AG04449 (cell line): ENCODE data around the gene MRPL2.
A peak's percentile ranks its signal among the peaks of the same experiment; 100 is the strongest.

Experiments
- CTCF ChIA-PET: fragments of 350-600 bp; formaldehyde crosslinking; extraction: SDS; loops from one replicate; lab custom pipeline; 2021; ENCODE audit warnings: antibody characterized with exemption; lab: Yijun Ruan, JAX
- POLR2A ChIA-PET: fragments of 400-600, 350-600 bp; formaldehyde crosslinking; extraction: SDS; loops from one replicate; lab custom pipeline; 2020; ENCODE audit warnings: antibody characterized with exemption, inconsistent platforms; lab: Yijun Ruan, JAX
- DNase-seq: peaks from one replicate; pipeline ENCODE4 v3.0.0-alpha.2; 2010; ENCODE audit warnings: low read depth, low spot score
- H3K4me3 ChIP-seq: 2 replicates; pipeline ENCODE4 v1.5.1; 2011; ENCODE audit warnings: low read depth, mild to moderate bottlenecking, control low read depth, low read length
- TF ChIP-seq, protein P1 (sequence below): IDR thresholded peaks from one replicate; pipeline ENCODE4 v1.5.1; 2011; ENCODE audit warnings: mild to moderate bottlenecking, moderate library complexity, low read length, control low read depth, inconsistent platforms; ENCODE audit not compliant: insufficient read depth; ENCODE audit errors: missing control alignments

The MRPL2 gene

DNA sequence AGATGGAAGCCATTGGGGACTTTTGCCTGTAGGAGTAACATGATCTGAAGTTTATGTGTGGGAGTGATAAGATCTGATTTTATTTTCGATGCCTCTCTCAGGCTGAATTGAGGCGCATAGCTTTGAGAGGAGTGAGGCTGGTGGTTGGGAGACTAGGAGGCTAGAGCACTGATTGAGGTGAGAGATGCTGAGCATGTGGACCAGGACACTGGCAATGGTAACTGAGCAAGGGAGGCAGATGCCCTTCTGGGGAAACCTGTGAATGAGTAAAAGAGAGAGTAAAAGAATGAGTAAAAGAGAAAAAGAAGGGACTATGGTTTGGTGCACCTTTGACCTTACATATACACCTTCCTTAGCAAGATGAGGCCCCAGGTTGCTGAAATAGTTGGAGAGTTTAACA, 34.8 kb downstream of the MRPL2 start:
- ChIA-PET POLR2A (interaction anchor here (0.9 kb wide), 1 partner anchor 14 kb away, joined by 3 read pairs; no protein-coding TSS in a partner anchor), CTCF (interaction anchor here (1.6 to 2.3 kb wide), 3 partner anchors 119 to 127 kb away, joined by 4 to 6 read pairs (median 6); no protein-coding TSS in a partner anchor)
- no peak for DNase-seq
- no peak overlapping the region for H3K4me3 ChIP-seq
- TF ChIP-seq, protein P1, sequence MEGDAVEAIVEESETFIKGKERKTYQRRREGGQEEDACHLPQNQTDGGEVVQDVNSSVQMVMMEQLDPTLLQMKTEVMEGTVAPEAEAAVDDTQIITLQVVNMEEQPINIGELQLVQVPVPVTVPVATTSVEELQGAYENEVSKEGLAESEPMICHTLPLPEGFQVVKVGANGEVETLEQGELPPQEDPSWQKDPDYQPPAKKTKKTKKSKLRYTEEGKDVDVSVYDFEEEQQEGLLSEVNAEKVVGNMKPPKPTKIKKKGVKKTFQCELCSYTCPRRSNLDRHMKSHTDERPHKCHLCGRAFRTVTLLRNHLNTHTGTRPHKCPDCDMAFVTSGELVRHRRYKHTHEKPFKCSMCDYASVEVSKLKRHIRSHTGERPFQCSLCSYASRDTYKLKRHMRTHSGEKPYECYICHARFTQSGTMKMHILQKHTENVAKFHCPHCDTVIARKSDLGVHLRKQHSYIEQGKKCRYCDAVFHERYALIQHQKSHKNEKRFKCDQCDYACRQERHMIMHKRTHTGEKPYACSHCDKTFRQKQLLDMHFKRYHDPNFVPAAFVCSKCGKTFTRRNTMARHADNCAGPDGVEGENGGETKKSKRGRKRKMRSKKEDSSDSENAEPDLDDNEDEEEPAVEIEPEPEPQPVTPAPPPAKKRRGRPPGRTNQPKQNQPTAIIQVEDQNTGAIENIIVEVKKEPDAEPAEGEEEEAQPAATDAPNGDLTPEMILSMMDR: no peak

DNA sequence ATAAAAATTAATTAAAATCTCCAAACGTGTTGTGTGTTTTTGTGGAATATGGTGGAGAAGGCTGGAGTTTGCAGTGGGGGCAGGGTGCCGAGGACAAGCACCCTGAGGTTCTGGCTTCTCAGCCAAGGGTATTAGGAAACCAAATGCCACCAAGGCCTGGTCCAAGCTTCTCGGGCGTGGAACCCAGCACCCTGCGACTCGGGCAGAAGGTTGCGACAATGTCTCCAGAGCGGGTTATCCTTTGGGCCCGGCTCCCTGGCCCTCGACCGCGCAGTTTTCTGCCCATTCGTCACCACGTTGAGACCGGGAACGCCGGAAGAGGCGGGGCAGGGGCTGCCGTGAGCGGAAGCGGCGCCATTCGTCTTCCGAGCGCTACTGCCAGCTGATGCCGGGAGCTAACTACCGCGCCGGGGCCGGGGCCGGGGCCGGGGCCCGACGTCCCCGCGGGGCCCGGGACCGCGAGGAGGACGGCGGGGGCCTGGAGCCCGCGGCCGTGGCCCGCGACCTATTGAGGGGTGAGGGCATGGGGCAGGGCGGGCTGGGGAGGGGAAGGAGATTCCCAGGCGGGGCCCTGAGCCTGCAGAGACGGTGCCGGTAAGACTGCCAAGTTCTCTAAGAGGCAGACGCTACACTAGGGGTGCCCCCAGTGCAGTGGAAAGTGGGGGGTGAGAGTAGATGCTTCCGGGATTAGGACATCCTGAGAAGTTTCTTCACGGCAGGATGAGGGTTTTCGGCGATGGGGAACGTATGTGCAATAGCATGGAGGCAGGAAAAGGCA, 37.8 kb downstream of the MRPL2 start, which contains the start of gene RRP36:
Gene RRP36 (plus strand): TSS at position 354 of the 778 bp plus-strand sequence. CDS start 32 bp downstream, at position 386.
- CTCF ChIA-PET: interaction anchor here (1.0 to 3.1 kb wide), 4 partner anchors 11 to 122 kb away, joined by 3 to 19 read pairs (median 8); no protein-coding TSS in a partner anchor
- POLR2A ChIA-PET: interaction anchor here (0.6 to 2.2 kb wide), 9 partner anchors 12 to 327 kb away, joined by 3 to 8 read pairs (median 5); partner anchors contain the start of genes CUL7 and PPP2R5D
- no peak for DNase-seq
- H3K4me3 ChIP-seq: peak within 1 kb of the TSS; percentile 97
- TF ChIP-seq, protein P1: no peak

DNA sequence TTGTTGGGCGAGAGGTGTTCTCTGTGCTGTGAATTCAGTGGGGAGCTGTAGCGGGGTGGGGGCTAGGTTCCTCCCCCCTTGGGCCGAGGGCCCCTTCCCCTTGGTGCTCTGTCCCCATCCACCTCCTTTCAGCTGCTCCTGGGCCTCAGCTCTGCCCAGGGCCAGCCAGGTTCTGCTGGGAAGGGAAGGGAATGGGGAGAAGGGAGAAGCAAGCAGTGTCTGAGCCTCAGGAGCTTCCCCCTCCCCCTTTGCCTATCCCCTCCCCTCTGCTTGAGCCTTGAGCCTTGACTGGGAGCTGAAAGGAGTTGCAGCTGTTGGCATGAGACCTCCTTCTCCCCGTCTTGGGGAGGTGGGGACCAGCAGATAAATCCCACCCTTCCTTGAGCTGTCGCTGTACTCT, 38.4 kb downstream of the MRPL2 start:
- POLR2A ChIA-PET: interaction anchor here (0.6 to 2.2 kb wide), 6 partner anchors 12 to 326 kb away, joined by 3 to 8 read pairs (median 4); partner anchors contain the start of genes CUL7 and PPP2R5D
- DNase-seq: no peak
- TF ChIP-seq, protein P1: no peak
- H3K4me3 ChIP-seq: peak overlapping the region; percentile 97; the same call in 1 of the 2 replicates
- CTCF ChIA-PET: interaction anchor here (1.0 to 3.1 kb wide), 4 partner anchors 10 to 123 kb away, joined by 3 to 19 read pairs (median 8); no protein-coding TSS in a partner anchor

DNA sequence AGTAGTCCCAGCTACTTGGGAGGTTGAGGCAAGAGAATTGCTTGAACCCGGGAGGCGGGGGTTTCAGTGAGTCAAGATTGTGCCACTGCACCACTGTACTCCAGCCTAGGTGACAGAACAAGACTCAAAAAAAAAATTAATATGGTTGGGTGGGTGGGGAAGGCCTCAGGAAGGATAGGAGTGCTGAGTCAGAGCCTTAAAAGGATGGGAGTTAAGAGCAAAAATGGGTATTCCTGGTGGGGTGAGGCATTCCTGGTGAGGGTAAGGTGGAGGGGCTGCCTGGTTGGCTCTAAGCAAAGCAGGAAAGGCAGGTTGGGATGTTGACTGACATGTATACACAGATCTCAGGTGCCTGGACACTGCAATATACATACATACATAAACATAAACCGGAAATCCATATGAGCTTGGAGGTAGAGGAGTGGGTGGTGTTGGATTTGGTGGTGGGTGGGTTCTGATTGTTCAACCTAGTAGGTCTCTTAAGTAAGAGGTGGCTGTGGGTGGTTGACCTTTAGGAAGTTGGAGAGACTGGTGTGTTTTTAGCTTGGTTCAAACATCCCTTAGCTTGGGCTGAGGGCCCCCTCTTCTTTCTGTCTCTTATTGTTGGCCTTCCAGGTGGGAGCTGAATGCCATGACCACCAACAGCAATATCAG, 39.1 kb downstream of the MRPL2 start:
- ChIA-PET POLR2A (interaction anchor here (1.0 to 2.2 kb wide), 4 partner anchors 13 to 154 kb away, joined by 3 to 8 read pairs (median 6); partner anchors contain the start of genes CUL7 and PPP2R5D), CTCF (interaction anchor here (0.6 to 3.1 kb wide), 3 partner anchors 29 to 124 kb away, joined by 3 to 19 read pairs (median 13); no protein-coding TSS in a partner anchor)
- TF ChIP-seq, protein P1: no peak
- DNase-seq: no peak
- H3K4me3 ChIP-seq: no peak overlapping the region

DNA sequence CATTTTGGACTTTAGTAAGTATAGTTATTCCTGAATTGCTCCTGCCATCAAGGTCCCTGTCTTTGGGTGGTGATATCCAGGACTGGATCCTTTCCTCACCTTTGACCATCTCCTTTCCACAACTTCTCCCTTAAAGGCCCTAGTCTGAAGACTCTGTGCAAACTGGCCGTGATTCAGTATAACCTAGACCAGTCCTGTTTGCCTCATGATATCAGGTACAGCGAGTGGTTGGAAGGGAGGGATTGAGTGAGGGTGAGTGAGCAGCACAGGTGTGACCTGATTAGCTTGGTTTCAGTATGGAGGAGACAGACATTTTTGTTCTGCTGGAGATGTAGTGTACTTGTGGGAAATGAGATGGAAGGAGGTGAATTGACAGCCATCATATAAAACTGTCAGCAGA, 40.1 kb downstream of the MRPL2 start:
- no peak for DNase-seq
- ChIA-PET POLR2A (no interaction called here), CTCF (interaction anchor here (1.7 kb wide), 1 partner anchor 118 kb away, joined by 4 read pairs; no protein-coding TSS in a partner anchor)
- H3K4me3 ChIP-seq: no peak overlapping the region
- TF ChIP-seq, protein P1: no peak
